Heart left ventricle (tissue), 13 donors: ENCODE data around the gene PCNX1.

Source experiments
- POLR2A ChIP-seq, 2 donors: fragments of 450-650 bp; IDR thresholded peaks; one replicate each; pipeline ENCODE4 v1.6.1; 2017; ENCODE audit warnings: antibody characterized with exemption in 2 of 2, mild to moderate bottlenecking in 2 of 2, moderate library complexity in 2 of 2
- TF ChIP-seq, protein P1 (sequence below), 12 donors: fragments of 200-600 bp; sonication (generic) in 4 of 12; IDR thresholded peaks; one replicate each; pipeline versions ENCODE4 v1.5.0 to v1.8.0; 2018 to 2022; ENCODE audit warnings: antibody characterized with exemption in 12 of 12, mild to moderate bottlenecking in 5 of 12
- donor health status: ischemic (EF 13 %, LVEDD 7.1; RV severe dilation, severe dysfunction).
- donor health status: DM: no; HTN: yes; CAD: no.
- donor health status: DM: no; HTN: no; CAD: no.
- donor health status: ischemic (EF 25% LVEDD 6.9; RV normal size, moderate dysfunction).
- donor health status: ischemic (EF 25% LVEDD 5.7; RV mildly dilated, moderate dysfunction).
- donor health status: ischemic (EF 35%, LVEDD 5.7; RV mildly dilated, moderate dysfunction).
- donor health status: nonischemic (EF 11% LVEDD 7.7; RV severe dilation, severe dysfunction).
- donor health status: DM: yes; HTN: yes; CAD: no.
- donor health status: PGD.
- donor health status: ischemic (EF 29% LVEDD 5.4; RV normal size, mild dysfunction).
- donor health status: nonischemic (EF 23%, LVEDD 6.1; RV moderate dilation, normal function).

DNA sequence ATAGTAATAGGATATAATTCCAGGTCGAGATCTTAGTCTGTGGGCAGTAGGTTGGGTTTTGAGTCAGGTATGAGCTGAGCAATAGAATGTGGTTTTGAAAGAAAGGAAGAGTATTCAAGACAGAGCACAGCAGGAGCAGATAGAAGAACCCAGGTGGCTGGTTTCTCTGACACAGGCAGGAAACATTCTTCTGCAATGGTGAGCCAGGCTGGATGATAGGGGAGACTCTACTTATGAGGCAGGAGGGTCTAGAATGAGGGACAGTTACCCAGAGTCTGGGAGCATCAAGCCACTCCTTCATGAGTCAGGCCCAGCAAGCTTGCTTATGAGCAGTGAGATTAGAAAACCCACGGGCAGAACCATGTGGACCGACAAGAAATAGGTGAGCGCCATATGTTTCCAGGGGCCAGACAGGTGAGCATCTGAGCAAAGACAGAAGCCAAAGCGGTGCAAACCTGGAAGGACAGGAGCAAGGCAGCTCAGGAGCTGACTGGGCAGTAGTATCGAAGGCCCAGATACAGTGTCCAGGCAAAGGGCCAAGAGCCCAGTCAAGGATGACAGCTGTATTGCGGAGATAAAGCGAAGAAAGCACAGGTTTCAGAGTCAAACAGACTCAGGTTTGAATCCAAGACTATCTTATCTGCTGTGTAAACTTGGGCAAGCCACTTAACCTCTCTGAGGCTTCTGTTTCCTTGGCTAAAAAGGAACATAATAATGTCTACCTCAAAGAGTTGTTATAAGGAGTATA lies 22.5 kb upstream of the PCNX1 start:
- TF ChIP-seq POLR2A (IDR thresholded peaks at IDR 0.05) = no peak
- TF ChIP-seq, protein P1, sequence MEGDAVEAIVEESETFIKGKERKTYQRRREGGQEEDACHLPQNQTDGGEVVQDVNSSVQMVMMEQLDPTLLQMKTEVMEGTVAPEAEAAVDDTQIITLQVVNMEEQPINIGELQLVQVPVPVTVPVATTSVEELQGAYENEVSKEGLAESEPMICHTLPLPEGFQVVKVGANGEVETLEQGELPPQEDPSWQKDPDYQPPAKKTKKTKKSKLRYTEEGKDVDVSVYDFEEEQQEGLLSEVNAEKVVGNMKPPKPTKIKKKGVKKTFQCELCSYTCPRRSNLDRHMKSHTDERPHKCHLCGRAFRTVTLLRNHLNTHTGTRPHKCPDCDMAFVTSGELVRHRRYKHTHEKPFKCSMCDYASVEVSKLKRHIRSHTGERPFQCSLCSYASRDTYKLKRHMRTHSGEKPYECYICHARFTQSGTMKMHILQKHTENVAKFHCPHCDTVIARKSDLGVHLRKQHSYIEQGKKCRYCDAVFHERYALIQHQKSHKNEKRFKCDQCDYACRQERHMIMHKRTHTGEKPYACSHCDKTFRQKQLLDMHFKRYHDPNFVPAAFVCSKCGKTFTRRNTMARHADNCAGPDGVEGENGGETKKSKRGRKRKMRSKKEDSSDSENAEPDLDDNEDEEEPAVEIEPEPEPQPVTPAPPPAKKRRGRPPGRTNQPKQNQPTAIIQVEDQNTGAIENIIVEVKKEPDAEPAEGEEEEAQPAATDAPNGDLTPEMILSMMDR (IDR thresholded peaks at IDR 0.05) = no peak
